HG03039 (cell line): ENCODE data around the gene RAET1L.
"Not testable (repeated sequence)": the region's sequence is repeated elsewhere in the genome, so short reads cannot be mapped to it uniquely, and the experiment has no call there.

Experiments
- ATAC-seq: cut with Tn5 transposase; IDR thresholded peaks from one replicate; pipeline ENCODE4 v1.9.1; 2021; ENCODE audit warnings: mild to moderate bottlenecking, moderate library complexity; ENCODE audit not compliant: unreplicated experiment

RAET1L gene

DNA sequence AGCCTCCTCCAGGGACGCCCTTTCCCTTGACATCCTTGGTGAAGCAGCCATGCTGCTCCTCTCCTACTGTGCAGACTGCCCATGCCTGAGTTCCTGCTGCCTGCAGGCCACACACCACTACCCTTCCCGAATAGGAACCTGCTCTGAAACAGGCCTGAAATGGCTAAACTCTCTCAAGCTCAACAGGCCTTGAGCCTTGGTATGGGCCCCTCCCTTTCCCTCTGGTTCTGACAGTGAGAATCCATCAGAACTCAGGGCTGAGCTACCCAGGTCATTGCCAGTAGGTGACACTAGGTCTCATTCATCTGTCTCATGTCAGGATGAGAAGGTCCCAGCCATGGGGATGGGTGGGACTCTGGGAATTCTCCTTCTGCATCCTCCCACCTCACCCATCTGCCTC, 25.7 kb downstream of the RAET1L start:
- ATAC-seq = no peak

DNA sequence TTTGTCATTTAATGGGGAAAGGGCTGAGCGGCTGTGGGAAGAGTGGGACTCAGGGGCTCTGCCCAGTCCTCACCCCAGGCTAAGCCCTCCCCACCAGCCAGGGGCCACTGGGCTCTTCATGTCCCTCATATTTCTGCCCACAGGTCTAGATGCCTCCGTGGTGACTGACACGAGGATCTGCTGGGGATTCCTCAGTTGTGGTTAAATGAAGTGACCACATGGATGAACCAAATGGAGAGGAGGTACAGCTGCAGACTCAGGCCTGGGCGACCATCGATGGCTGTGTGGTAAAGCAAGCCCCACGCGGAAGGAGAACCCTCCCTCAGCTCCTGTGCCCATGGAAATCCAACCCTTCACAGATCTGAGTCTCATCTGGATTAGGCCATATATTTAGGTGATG, 29.4 kb downstream of the RAET1L start:
- no peak for ATAC-seq

DNA sequence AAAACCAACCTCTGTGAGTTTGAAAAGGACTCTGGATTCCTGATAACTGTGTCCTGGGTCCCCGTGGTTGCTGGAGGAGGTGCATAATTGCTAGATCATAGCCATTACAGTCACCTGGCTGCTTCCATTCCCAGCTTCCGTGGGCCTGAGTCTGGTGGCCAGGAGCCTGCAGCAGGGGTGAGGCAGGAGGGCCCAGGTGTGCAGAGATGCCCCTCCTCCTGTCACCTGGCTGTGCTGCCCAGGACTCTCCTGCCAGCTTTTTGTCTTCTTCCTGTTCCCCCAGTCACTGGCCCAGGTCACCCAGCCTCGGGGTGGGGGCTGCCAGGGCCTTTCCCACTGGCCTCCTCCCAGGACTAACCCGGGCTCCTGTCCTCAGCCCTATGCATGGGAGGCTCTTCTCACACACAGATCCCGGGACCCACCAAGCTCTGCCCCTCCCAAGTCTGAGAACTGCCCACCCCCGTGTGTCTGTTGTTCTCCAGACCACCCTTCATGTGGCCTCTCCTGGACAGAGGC, 30.0 kb downstream of the RAET1L start:
- ATAC-seq = no peak

DNA sequence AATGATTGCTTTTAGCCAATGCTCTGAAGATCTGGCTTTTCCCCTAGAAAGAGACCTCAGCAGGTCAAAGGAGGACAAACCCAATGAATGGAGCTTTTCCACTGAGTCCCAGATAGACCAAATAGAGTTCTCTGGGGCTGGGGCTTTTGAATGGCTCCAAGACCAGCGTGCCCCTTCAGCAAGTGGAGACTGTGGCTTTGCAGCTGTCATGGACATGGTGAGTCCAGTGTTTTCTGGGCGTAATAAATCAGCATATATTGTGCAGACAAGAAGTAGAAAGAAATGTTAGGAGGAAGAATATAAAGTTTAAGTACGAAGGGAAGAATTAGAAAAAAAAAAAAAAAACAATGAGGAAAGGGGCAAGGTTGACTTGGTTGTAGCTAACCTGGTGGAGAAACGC, 33.5 kb downstream of the RAET1L start:
- ATAC-seq = no peak

DNA sequence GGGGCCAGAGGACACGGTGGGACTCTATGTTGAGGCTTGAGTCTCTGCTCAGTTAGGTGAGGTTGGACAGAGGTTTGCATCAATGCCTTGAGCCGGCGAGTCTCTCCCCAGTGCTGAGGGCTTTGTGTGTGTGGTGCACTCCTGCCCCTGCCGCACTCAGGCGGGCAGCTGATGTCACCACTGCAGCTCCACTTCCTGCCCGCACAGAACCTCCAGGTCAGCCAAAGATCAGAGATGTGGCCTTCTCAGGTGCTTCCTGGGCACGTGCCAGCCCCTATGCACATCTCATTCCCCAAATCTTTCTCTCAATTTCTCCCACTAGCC, 33.9 kb downstream of the RAET1L start:
- ATAC-seq = not testable (repeated sequence)

DNA sequence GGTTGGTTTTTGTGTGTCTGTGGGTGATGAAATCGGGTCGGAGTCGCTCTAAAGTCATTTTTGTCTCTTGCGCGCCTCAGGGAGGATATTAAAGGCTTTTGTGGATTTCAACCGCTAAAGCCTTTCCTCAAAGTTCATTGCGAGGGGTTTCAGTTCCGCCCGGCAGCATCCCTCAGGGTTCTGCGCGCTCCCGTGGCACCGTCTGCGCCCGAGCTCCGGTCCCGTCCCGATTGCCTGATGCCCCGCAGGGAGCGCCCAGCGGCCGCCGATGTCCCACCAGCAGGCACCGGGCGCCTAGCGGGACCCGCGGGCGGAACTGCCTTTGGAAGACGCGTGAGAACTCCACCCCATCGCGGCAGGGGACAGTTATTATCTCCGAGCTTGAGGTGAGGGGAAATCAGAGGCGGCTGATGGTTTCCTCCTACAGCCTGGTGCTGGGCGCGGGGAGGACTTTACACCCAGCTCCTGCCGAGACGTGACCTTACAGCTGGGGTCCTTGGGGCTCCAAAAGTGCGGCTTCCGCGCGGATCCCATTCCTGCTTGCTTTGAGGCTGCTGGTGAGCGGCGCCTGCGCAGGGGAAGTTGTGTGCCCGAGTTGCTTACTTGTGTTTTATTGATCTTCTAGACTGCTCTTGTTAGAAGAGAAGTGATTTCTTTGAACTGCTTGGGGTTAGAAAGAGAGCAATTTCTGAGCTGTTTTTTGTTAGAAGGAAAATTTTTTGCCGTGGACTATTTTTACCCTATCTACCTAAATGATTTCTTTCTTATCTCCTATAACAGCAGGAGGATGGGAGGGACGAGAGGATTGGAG, 34.5 kb downstream of the RAET1L start:
- no peak for ATAC-seq

DNA sequence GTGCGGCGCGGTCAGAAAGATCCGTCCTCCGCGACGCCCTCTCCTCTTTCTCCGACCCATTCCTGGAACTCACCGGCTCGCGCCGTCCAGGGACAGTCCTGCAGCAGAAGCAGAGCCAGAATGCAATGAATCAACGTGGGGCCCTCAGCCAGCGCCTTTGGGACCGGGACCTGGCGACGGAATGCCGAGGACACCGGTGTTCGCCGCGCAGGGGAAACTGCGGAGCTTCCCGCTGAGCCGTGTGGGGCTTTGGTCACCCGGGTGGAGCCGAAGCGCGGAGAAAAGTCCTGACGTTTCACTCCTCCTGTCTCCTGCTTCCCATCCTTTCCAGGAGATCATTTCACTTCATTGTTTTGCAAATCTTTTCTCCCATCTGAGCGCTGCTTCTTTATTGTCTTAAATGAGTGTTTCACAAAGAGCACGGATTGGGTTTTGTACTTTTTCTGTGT, 35.1 kb downstream of the RAET1L start:
- no peak for ATAC-seq

DNA sequence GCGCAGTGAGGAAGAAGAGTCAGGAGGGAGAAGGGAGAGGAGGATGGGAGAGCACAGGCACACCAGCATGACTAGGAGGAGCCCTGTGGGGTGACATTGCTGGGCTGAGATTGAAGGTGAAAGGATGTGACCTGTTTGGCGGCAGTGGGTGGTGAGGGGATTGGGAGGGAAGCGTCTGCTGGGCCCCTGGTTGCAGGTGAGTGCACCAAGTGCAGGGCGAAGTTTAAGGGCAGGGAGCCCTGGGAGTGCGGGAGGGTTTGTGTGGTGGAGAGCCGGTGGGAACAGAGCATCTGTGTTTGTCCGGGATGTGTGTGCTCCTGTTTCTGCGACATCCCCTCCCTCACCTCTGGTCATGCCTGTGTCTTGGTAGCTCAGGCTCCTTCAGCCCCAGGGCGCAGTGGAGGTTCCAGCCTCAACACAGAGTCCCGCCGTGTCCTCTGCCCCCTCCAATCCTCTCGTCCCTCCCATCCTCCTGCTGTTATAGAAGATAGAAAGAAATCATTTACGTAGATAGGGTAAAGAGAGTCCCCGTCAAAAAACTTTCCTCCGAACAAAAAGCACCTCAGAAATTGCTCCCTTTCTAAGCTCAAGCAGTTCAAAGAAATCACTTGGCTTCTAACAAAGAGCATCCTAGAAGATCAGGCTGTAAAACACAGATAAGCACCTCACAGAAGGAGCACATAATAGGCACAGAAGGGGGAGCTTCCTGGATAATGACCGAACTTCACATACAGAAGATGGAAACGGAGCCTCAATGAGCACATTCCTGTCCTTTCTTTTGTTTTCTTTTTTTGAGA, 36.6 kb downstream of the RAET1L start:
- no peak for ATAC-seq

DNA sequence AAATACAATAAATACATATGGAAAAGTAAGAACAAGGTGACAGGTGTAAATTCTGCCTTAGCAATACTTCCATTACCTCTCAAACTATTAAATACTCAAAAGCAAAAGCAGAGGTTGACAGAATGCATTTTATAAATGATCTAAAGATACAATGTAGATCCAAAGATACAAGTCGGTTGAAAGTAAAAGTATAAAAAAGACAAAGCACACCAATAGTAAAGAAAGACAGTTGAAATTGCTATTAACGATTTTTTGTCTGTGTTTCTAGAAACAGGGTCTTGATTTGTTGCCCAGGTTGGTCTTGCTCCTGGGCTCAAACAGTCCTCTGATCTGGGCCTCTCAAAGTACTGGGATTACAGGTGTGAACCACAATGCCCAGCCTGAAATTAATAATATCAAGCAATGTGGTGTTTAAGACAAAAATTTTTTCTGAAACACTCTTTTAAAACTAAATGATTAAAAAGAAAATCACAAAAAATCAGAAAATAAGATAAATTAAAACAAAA, 37.7 kb downstream of the RAET1L start:
- ATAC-seq = no peak

DNA sequence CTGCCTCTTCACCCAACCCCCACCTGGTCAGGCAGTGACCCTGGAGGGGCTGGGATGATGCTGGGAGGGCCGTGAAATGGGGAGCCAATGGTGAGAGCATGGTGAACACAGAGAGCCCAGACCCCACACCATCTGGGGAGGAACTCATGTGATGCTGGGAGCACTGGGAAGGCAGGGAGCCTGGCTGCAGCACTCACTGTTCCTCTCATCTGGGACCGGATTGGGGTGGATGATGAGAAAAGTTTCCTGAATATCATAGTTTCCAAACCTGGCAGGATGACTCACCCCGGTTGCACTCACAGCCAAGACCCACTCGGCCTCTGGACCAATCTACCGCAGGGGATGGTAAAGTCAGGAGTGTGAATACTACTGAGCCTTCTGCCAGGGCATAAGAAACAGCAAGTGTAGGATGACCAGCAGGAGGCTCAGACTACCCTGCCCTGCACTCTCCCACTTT, 39.8 kb downstream of the RAET1L start:
- no peak for ATAC-seq

DNA sequence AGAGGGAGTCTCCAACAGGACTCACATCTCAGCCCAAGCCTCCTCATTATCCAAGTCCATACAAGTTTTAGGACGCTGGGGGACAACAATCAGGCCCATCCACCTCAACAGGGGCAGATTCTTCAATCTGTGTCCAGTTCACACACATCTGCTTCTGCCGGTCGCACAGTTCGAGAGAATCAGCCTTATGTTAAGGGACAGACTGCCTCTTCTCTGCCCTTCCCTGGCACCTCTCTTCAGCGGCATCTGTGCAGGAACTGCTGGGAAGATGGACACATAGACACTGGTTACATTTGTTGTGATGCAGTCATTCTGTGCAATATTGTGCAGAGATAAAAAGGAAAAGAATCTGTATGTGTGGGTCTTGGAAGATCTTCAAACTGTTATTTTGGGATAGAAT, 40.6 kb downstream of the RAET1L start:
- ATAC-seq = no peak

DNA sequence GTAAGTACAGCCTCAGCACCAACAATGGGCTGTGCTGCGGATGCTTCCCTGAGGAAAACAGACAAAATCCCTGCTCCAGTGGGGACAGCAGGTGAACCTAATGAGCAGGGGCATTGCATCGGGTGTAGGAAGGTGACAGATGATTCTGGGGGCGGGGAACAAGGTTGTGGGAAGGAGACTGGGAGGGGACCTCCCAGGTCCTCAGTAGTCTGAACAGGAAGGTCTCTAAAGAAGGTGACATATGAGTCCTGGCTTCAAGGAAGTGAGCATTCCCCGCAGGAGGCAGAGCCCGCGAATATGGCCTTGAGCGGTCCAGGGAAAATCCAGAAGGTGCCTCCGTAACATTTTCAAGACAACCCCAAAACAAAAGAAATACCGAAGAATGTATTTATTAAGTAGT, 42.2 kb downstream of the RAET1L start:
- ATAC-seq = no peak

DNA sequence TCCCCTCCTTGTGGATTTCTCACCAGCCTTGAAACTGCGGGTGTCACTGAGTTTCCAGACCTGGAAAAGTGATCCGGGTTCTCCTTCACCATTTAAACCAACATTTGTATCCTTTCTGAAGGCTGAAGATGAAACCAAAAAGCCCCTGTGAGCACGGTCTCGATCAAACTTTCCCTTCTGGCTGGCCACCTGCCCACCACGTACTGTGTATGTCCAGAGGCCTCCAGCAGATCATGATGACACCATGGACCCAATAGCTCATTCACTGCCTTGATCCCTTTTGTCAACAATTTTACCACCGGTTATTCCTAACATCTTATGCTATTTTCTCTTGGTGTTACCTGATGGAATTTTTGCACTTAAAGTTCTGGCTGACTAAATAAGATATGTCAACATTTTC, 46.0 kb downstream of the RAET1L start:
- no peak for ATAC-seq

DNA sequence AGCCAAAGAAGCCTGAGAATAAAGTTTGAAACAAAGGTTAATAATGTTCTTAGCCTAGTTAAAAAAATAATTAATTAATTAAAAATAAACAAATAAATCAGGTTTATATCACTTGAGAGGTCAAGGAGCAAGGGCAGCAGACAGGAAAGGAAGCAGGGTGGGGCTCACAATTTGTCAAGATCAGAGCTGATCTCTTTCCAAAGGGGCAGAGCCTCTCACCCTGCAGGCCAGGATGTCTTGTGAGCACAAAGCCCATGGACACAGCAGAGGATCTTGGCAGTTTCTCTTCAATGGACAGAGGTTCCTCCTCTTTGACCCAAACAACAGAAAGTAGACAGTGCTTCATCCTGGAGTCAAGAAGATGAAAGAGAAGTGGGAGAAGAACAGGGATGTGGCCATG, 46.7 kb downstream of the RAET1L start:
- no peak for ATAC-seq

DNA sequence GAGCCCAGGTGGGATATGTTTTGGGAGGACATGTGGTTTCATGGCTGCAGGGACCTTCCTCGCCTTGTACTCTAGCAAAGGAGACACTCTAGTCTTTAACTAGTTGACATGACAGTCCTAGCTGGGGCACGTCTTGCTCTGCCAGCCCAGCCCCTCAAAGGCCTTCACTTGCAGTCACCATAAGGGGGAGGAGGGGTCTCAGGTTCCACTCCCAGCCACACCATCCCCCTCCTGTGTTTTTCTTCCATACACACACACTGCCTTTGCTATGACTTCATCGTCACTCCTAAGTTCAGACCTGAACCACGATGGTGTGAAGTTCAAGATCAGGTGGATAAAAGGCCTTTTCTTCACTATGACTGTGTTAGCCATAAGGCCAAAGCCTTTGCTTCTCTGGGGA, 48.1 kb downstream of the RAET1L start:
- ATAC-seq = no peak

DNA sequence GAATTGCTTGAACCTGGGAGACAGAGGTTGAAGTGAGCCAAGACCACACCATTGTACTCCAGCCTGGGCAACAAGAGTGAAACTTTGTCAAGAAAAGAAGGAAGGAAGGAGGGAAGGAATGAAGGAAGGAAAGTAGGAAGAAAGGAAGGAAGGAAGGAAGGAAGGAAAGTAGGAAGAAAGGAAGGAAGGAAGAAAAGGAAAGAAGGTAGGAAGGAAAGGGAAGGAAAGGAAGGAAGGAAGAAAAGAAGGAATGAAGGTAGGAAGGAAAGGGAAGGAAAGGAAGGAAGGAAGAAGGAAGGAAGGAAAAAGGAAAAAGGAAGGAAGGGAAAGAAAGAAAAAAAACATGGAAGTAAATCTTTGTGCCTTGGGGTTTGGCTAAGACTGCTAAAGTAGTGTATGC, 49.9 kb downstream of the RAET1L start:
- ATAC-seq = no peak

DNA sequence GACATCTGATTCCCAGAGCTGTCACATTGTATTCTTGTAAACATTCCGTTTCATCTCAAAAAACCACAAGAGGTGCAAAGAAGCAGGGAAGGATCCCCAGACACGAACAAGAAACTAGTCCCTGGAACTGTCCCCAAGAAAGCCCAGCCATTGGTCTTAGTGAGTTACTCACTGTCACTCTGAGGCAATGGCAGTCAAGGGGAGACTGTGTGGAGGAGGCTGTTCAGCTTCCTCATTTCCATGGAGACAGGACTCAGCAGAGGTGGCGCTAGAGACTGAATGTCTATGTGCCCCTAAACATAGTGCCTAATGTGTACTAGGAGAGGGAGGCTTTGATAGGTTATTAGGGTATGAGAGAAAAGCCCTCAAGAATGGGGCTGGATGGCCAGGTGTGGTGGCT, 50.5 kb downstream of the RAET1L start:
- ATAC-seq = no peak

DNA sequence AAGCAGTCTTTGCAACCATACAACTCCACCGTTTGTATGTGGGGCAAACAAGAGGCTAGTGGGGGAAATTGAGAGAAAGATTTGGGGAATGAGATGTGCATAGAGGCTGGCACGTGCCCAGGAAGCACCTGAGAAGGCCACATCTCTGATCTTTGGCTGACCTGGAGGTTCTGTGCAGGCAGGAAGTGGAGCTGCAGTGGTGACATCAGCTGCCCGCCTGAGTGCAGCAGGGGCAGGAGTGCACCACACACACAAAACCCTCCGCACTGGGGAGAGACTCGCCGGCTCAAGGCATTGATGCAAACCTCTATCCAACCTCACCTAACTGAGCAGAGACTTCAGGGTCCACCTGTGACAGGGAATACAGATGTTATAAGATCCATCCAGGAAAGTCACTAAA, 50.9 kb downstream of the RAET1L start:
- not testable (repeated sequence) for ATAC-seq

DNA sequence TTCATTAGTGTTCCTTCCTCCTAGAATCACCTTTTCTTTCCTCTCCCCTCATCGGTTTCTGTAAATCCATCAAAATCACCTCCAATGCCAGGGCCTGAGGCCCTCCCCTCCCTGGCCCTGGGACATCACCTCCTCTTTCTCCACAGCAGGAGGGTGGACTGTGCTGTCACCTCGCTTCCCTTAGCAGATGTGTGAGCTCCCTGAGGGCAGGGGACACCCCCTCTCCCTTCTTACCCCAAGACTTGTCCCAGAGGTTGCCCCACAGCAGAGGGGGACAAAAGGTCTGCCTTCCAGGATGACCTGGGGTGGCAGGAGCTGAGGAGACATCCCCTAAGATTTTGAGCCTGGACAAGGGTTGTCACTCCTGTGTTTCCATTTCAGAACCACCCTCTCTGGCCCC, 55.7 kb downstream of the RAET1L start:
- no peak for ATAC-seq

DNA sequence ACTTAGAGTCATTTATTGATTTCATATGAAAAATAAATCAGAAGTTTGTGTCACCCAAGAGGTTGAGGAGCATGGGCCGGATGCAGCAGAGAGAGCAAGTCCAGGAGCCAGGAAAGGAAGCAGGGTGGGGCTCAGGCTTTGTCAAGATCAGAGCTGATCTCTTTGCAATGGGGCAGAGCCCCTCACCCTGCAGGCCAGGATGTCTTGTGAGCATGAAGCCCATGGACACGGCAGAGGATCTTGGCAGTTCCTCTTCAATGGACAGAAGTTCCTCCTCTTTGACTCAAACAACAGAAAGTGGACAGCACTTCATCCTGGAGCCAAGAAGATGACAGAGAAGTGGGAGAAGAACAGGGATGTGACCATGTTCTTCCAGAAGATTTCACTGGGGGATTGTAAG, 56.4 kb downstream of the RAET1L start:
- ATAC-seq = not testable (repeated sequence)
